Spleen (tissue), 11 donors: ENCODE measurements around the gene ALDH1L1. TPM values are rescaled to one million over a fixed set of nuclear protein-coding genes. Genes with fewer than 3 reads are reported as not detected.

Source experiments
- DNase-seq: peaks from one replicate; pipeline ENCODE4 v3.0.0-alpha.2; 2020
- H3K27ac ChIP-seq, 8 donors: fragments of 200-600 bp; sonication (generic) in 7 of 8; 1 replicate in 4 of 8; 2 replicates in 4 of 8; pipeline versions ENCODE4 v1.5.0 to v1.8.0; 2016 to 2021; ENCODE audit warnings: inconsistent platforms in 4 of 8, mild to moderate bottlenecking in 4 of 8, moderate library complexity in 1 of 8
- H3K27me3 ChIP-seq, 7 donors: fragments of 200-600 bp; sonication (generic) in 6 of 7; replicated peaks in 1 of 7; 1 replicate in 4 of 7; 2 replicates in 3 of 7; pipeline versions ENCODE4 v1.5.0 to v1.8.0; 2016 to 2021; ENCODE audit warnings: inconsistent platforms in 3 of 7, mild to moderate bottlenecking in 1 of 7
- H3K36me3 ChIP-seq, 6 donors: fragments of 200-600 bp; sonication (generic) in 5 of 6; 1 replicate in 4 of 6; 2 replicates in 2 of 6; pipeline versions ENCODE4 v1.5.0 to v1.8.0; 2016 to 2021; ENCODE audit warnings: inconsistent platforms in 2 of 6
- H3K4me1 ChIP-seq, 6 donors: fragments of 200-600 bp; sonication (generic) in 5 of 6; 1 replicate in 3 of 6; 2 replicates in 3 of 6; pipeline versions ENCODE4 v1.5.0 to v1.8.0; 2016 to 2021; ENCODE audit warnings: inconsistent platforms in 3 of 6
- H3K4me3 ChIP-seq, 8 donors: fragments of 200-600 bp; sonication (generic) in 7 of 8; 1 replicate in 4 of 8; 2 replicates in 4 of 8; pipeline versions ENCODE4 v1.5.0 to v1.8.0; 2016 to 2021; ENCODE audit warnings: inconsistent platforms in 4 of 8, mild to moderate bottlenecking in 4 of 8, moderate library complexity in 2 of 8
- H3K9me3 ChIP-seq, 8 donors: fragments of 200-600 bp; sonication (generic) in 7 of 8; 1 replicate in 4 of 8; 2 replicates in 4 of 8; pipeline versions ENCODE4 v1.5.0 to v1.8.0; 2016 to 2021; ENCODE audit warnings: inconsistent platforms in 4 of 8
- CTCF ChIP-seq, 11 experiments: fragments of 200-600 bp in 7 of 11; fragments of 450-650 bp in 4 of 11; sonication (generic) in 4 of 11; IDR thresholded peaks in 8 of 11; conservative IDR thresholded peaks in 3 of 11; 1 replicate in 7 of 11; 2 replicates in 4 of 11; pipeline versions ENCODE4 v1.4.0 to v1.8.0; 2016 to 2021; ENCODE audit warnings: antibody characterized with exemption in 11 of 11, inconsistent platforms in 4 of 11, mild to moderate bottlenecking in 1 of 11
- POLR2A ChIP-seq, 3 donors: fragments of 450-650 bp; IDR thresholded peaks; one replicate each; pipeline ENCODE4 v1.5.1; 2017; ENCODE audit warnings: antibody characterized with exemption in 3 of 3, mild to moderate bottlenecking in 1 of 3
- POLR2AphosphoS5 ChIP-seq, 3 donors: sonication (generic); formaldehyde crosslinking; IDR thresholded peaks; one replicate each; pipeline ENCODE4 v1.5.1; 2017; ENCODE audit warnings: antibody characterized with exemption in 3 of 3
- WGBS, 5 donors: extraction: QIAGEN DNeasy Blood & Tissue Kit in 3 of 5; methylation state at CpG; one replicate each; pipeline versions ENCODE4 v1.1.5 to v1.1.7; 2013 to 2018; 5-methylcytosine and 5-hydroxymethylcytosine counted together
- intact Hi-C: fragments of 100-400 bp; cut with DNase I; formaldehyde crosslinking; loops from one replicate; pipeline ENCODE4 v1.15.0; 2023; ENCODE audit warnings: low total_unique reads
- polyA plus RNA-seq, 3 donors: library from polyadenylated mRNA; stranded (reverse); fragments of 200-250 nt; gene quantifications; one replicate each; pipeline ENCODE4 v1.2.1, GENCODE V29; 2013
- total RNA-seq, 7 donors: library from RNA; depleted of rRNA in 3 of 7; stranded (reverse); fragments of >200 nt in 3 of 7; fragmentation: NEBNext Ultra II Directional in 4 of 7; extraction: Animal tissue kit (Norgen Biotek cat#: 25700) in 4 of 7; gene quantifications; one replicate each; pipeline versions ENCODE4 v1.1.0 to v1.2.1, GENCODE V29; 2016 to 2021
- donor health status: healthy with polysubstance abuse.
- donor health status: DM: no; HTN: no; CAD: no; lungs with moderate emphysema.
- donor health status: DM: no; HTN: no; CAD: no.
- donor health status: Bipolar disorder and iron deficiency.
- donor health status: healthy.
- donor health status: DM: no; HTN: no; CAD: no.
- donor health status: DM: yes; HTN: yes; CAD: no.

ALDH1L1 gene
- total and polyA plus RNA-seq, 10 donors, result 0.09 to 1.3 (median 0.29) TPM; not detected in 3

GRCh38 chr3:126213379-126214028 is 33.1 kb upstream of the ALDH1L1 start:
- Histone ChIP-seq H3K4me3 (peak overlapping the region; percentile 15 to 66 (median 27)), H3K36me3 (no peaks in the 10 kb centered on the region), H3K27ac (peak overlapping the region in 6 of 8 donors; percentile 1 to 61 (median 36)), H3K9me3 (no peaks in the 10 kb centered on the region), H3K27me3 (peaks cover 0 to 87% (median 30%) of the 10 kb centered on the region in 7 donors), H3K4me1 (peaks cover 0 to 19% (median 12%) of the 10 kb centered on the region in 6 donors)
- DNase-seq, result no peak
- intact Hi-C loops, result no loop called here
- 10 to 23% (median 11%) methylated on average over 27 to 50 of the region's 50 CpGs for WGBS, 5 donors
- TF ChIP-seq POLR2AphosphoS5 (IDR thresholded peaks at IDR 0.05) (no peak), POLR2A (IDR thresholded peaks at IDR 0.05) (no peak), CTCF (IDR thresholded peaks at IDR 0.05 in 8 of 11, conservative IDR thresholded peaks at IDR 0.05 in 3 of 11) (no peak)

GRCh38 chr3:126212620-126213378 is 32.4 kb upstream of the ALDH1L1 start:
- intact Hi-C loops, result no loop called here
- H3K4me1 ChIP-seq, result peaks cover 0 to 19% (median 12%) of the 10 kb centered on the region in 6 donors
- H3K4me3 ChIP-seq, result peak overlapping the region; percentile 15 to 66 (median 27)
- peak overlapping the region in 6 of 8 donors; percentile 1 to 61 (median 36) for H3K27ac ChIP-seq
- H3K36me3 ChIP-seq, result no peaks in the 10 kb centered on the region
- no peaks in the 10 kb centered on the region for H3K9me3 ChIP-seq
- WGBS, 5 donors, result 1 to 6% (median 2%) methylated on average over 14 to 57 of the region's 57 CpGs
- DNase-seq, result peak; percentile 73
- no peak for TF ChIP-seq POLR2AphosphoS5 (IDR thresholded peaks at IDR 0.05)
- TF ChIP-seq CTCF (IDR thresholded peaks at IDR 0.05 in 8 of 11, conservative IDR thresholded peaks at IDR 0.05 in 3 of 11), result peak in 5 of 11 experiments; percentile 7 to 38 (median 25)
- H3K27me3 ChIP-seq, result peaks cover 0 to 87% (median 30%) of the 10 kb centered on the region in 7 donors

- peak overlapping the region in 1 of 8 donors; percentile 52 for H3K27ac ChIP-seq
- H3K4me1 ChIP-seq, result peaks cover 0 to 19% (median 12%) of the 10 kb centered on the region in 6 donors
- TF ChIP-seq CTCF (IDR thresholded peaks at IDR 0.05 in 8 of 11, conservative IDR thresholded peaks at IDR 0.05 in 3 of 11) (no peak), POLR2AphosphoS5 (IDR thresholded peaks at IDR 0.05) (no peak), POLR2A (IDR thresholded peaks at IDR 0.05) (no peak)
- H3K36me3 ChIP-seq, result no peaks in the 10 kb centered on the region
- H3K9me3 ChIP-seq, result no peaks in the 10 kb centered on the region
- no peak for DNase-seq
- intact Hi-C loops, result no loop called here
- no peak overlapping the region for H3K4me3 ChIP-seq
- 16 to 47% (median 35%) methylated on average over 2 of the region's 2 CpGs for WGBS, 5 donors
- peaks cover 0 to 86% (median 30%) of the 10 kb centered on the region in 7 donors for H3K27me3 ChIP-seq
Observed at GRCh38 chr3:126212250-126212619, 31.8 kb upstream of the ALDH1L1 start.

DNA sequence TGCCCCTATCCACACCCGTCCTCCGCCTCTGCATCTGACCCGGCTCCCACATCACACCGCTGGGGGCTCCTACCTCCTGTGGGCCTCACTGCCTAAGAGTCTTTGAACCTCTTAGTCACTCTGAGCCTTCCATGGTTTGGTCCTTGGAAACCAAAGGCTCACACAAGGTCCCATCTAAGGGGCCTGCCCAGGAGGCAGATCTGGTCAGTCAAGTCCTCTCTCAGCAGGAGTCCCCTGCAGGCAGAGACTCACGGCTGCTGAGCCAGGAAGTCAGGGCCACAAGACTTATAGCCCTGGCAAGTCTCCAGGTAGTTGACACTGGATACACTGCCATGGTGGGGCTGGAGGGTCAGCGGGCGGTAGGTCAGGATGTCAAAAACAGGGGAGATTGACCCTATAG is 31.2 kb upstream of the ALDH1L1 start:
- no peaks in the 10 kb centered on the region for H3K9me3 ChIP-seq
- H3K4me1 ChIP-seq, result peaks cover 0 to 19% (median 12%) of the 10 kb centered on the region in 6 donors
- no peak overlapping the region for H3K4me3 ChIP-seq
- H3K36me3 ChIP-seq, result no peaks in the 10 kb centered on the region
- peaks cover 0 to 84% (median 30%) of the 10 kb centered on the region in 7 donors for H3K27me3 ChIP-seq
- TF ChIP-seq CTCF (IDR thresholded peaks at IDR 0.05 in 8 of 11, conservative IDR thresholded peaks at IDR 0.05 in 3 of 11) (no peak), POLR2A (IDR thresholded peaks at IDR 0.05) (no peak), POLR2AphosphoS5 (IDR thresholded peaks at IDR 0.05) (no peak)
- H3K27ac ChIP-seq, result no peak overlapping the region
- WGBS, 5 donors, result 81 to 91% (median 85%) methylated on average over 7 of the region's 7 CpGs
- DNase-seq, result no peak
- intact Hi-C loops, result no loop called here
